K562 (cell line): Measurements from ENCODE around the gene RAD52.

ENCODE experiments used
- HOMEZ ChIP-seq: fragments of 250-450 bp; sonication (Bioruptor Pico); IDR thresholded peaks from 2 replicates; pipeline ENCODE4 v1.4.0; 2020; ENCODE audit warnings: mild to moderate bottlenecking, moderate library complexity
- ZNF232 ChIP-seq: sonication (generic); formaldehyde crosslinking; IDR thresholded peaks from 2 replicates; pipeline ENCODE4 v1.8.0; 2022; ENCODE audit warnings: mild to moderate bottlenecking, missing genetic modification reagents
- ZNF407 ChIP-seq: fragments of 450-650 bp; IDR thresholded peaks from 2 replicates; pipeline ENCODE4 v1.6.1; 2016; ENCODE audit warnings: low read depth
- ZNF408 ChIP-seq: fragments of 250-450 bp; sonication (Bioruptor Pico); IDR thresholded peaks from 2 replicates; pipeline ENCODE4 v1.4.0; 2020; ENCODE audit warnings: low read depth, mild to moderate bottlenecking, moderate library complexity

GRCh38 chr12:931591-931990 lies 17.9 kb downstream of the RAD52 start:
- TF ChIP-seq ZNF407 = no peak
- no peak for TF ChIP-seq HOMEZ (CRISPR knock-in tag)
- no peak for TF ChIP-seq ZNF408 (CRISPR knock-in tag)
- TF ChIP-seq ZNF232 (CRISPR knock-in tag) = no peak
